HEK293T (cell line): Measurements from ENCODE around the gene SFMBT1.

Experiments
- CTCF ChIA-PET: fragments of 350-600 bp; formaldehyde crosslinking; extraction: SDS; loops from one replicate; lab custom pipeline; 2021; ENCODE audit warnings: antibody characterized with exemption, inconsistent platforms; lab: Yijun Ruan, JAX
- POLR2A ChIA-PET: fragments of 350-600 bp; formaldehyde crosslinking; extraction: SDS; loops from one replicate; lab custom pipeline; 2020; ENCODE audit warnings: antibody characterized with exemption, inconsistent platforms; lab: Yijun Ruan, JAX
- DNase-seq: peaks from one replicate; pipeline ENCODE4 v3.0.0; 2012; ENCODE audit warnings: mixed read lengths; ENCODE audit errors: extremely low spot score
- ARNT ChIP-seq: fragments of 450-650 bp; IDR thresholded peaks from 2 replicates; pipeline ENCODE4 v1.6.1; 2017; ENCODE audit warnings: mild to moderate bottlenecking
- BHLHE40 ChIP-seq: fragments of 450-650 bp; IDR thresholded peaks from 2 replicates; pipeline ENCODE4 v1.6.1; 2016; ENCODE audit warnings: mild to moderate bottlenecking, moderate library complexity, borderline replicate concordance
- CTBP1 ChIP-seq: fragments of 450-650 bp; IDR thresholded peaks from 2 replicates; pipeline ENCODE4 v1.6.1; 2016; ENCODE audit warnings: borderline replicate concordance
- ELF4 ChIP-seq: fragments of 450-650 bp; IDR thresholded peaks from 2 replicates; pipeline ENCODE4 v1.6.1; 2017; ENCODE audit warnings: antibody characterized with exemption
- FOXA1 ChIP-seq: fragments of 450-650 bp; IDR thresholded peaks from 2 replicates; pipeline ENCODE4 v1.6.1; 2016; ENCODE audit warnings: mild to moderate bottlenecking
- FOXK2 ChIP-seq: fragments of 450-650 bp; IDR thresholded peaks from 2 replicates; pipeline ENCODE4 v1.6.1; 2016; ENCODE audit warnings: mild to moderate bottlenecking
- FOXM1 ChIP-seq: fragments of 450-650 bp; IDR thresholded peaks from 2 replicates; pipeline ENCODE4 v1.6.1; 2017; ENCODE audit warnings: mild to moderate bottlenecking, borderline replicate concordance
- HDGF ChIP-seq: fragments of 450-650 bp; IDR thresholded peaks from 2 replicates; pipeline ENCODE4 v1.6.1; 2017; ENCODE audit warnings: antibody characterized with exemption, borderline replicate concordance
- L3MBTL2 ChIP-seq: fragments of 450-650 bp; conservative IDR thresholded peaks from 2 replicates; pipeline ENCODE4 v1.6.1; 2016; ENCODE audit warnings: mild to moderate bottlenecking
- LEF1 ChIP-seq: fragments of 450-650 bp; IDR thresholded peaks from 2 replicates; pipeline ENCODE4 v1.6.1; 2017; ENCODE audit warnings: mild to moderate bottlenecking, borderline replicate concordance
- NFRKB ChIP-seq: fragments of 450-650 bp; IDR thresholded peaks from 2 replicates; pipeline ENCODE4 v1.6.1; 2016; ENCODE audit warnings: mild to moderate bottlenecking, moderate library complexity
- PKNOX1 ChIP-seq: fragments of 450-650 bp; IDR thresholded peaks from 2 replicates; pipeline ENCODE4 v1.6.1; 2016
- SP1 ChIP-seq: fragments of 450-650 bp; IDR thresholded peaks from 2 replicates; pipeline ENCODE4 v1.6.1; 2017
- SUZ12 ChIP-seq: fragments of 450-650 bp; IDR thresholded peaks from 2 replicates; pipeline ENCODE4 v1.6.1; 2016; ENCODE audit warnings: mild to moderate bottlenecking
- TARDBP ChIP-seq: fragments of 450-650 bp; IDR thresholded peaks from 2 replicates; pipeline ENCODE4 v1.6.1; 2016
- ZNF384 ChIP-seq: fragments of 450-650 bp; IDR thresholded peaks from 2 replicates; pipeline ENCODE4 v1.6.1; 2016

Gene SFMBT1

GRCh38 chr3:53074761-53075742 is 29.2 kb upstream of the SFMBT1 start:
- no peak for DNase-seq
- TF ChIP-seq PKNOX1 = no peak
- TF ChIP-seq L3MBTL2 = no peak
- TF ChIP-seq TARDBP = no peak
- no peak for TF ChIP-seq NFRKB
- TF ChIP-seq ZNF384 = no peak
- no peak for TF ChIP-seq LEF1
- no peak for TF ChIP-seq FOXM1
- TF ChIP-seq CTBP1 = no peak
- TF ChIP-seq BHLHE40 = no peak
- TF ChIP-seq HDGF = no peak
- TF ChIP-seq FOXA1 = no peak
- TF ChIP-seq SUZ12 = no peak
- no peak for TF ChIP-seq FOXK2
- TF ChIP-seq ARNT = no peak
- POLR2A ChIA-PET = no interaction called here
- CTCF ChIA-PET = no interaction called here

GRCh38 chr3:53074366-53074696 is 28.5 kb upstream of the SFMBT1 start:
- ChIA-PET POLR2A (no interaction called here), CTCF (no interaction called here)
- DNase-seq = no peak
- TF ChIP-seq ZNF384 (no peak), SUZ12 (no peak), FOXM1 (no peak), BHLHE40 (no peak), HDGF (no peak), FOXA1 (no peak), L3MBTL2 (no peak), CTBP1 (no peak), ELF4 (no peak)

- TF ChIP-seq L3MBTL2 (no peak), ZNF384 (no peak), FOXA1 (no peak), SP1 (no peak), FOXM1 (no peak), LEF1 (no peak), ELF4 (no peak), FOXK2 (no peak), NFRKB (no peak), PKNOX1 (no peak), BHLHE40 (no peak), HDGF (no peak), ARNT (no peak), CTBP1 (no peak), TARDBP (no peak), SUZ12 (no peak)
- CTCF ChIA-PET = no interaction called here
- DNase-seq = no peak
- POLR2A ChIA-PET = no interaction called here
Measured at GRCh38 chr3:53073553-53074365, 27.9 kb upstream of the SFMBT1 start.

GRCh38 chr3:53072653-53073552 is 27.0 kb upstream of the SFMBT1 start:
- DNase-seq = peak; percentile 85

More at GRCh38 chr3:53072653-53073552, 27.0 kb upstream of the SFMBT1 start:
- TF ChIP-seq NFRKB (no peak), PKNOX1 (peak; percentile 81), FOXM1 (no peak)
- ChIA-PET POLR2A (no interaction called here), CTCF (no interaction called here)
